Gastrocnemius medialis (tissue), 4 donors: ENCODE measurements around the gene SCN9A.

Experiments
- POLR2A ChIP-seq, 2 donors: fragments of 450-650 bp; IDR thresholded peaks; one replicate each; pipeline ENCODE4 v1.6.1; 2017; ENCODE audit warnings: antibody characterized with exemption in 2 of 2, mild to moderate bottlenecking in 2 of 2, moderate library complexity in 2 of 2
- TF ChIP-seq, protein P1 (sequence below), 5 experiments: fragments of 450-650 bp in 3 of 5; fragments of 200-600 bp in 2 of 5; sonication (generic) in 2 of 5; IDR thresholded peaks in 4 of 5; conservative IDR thresholded peaks in 1 of 5; 1 replicate in 4 of 5; 2 replicates in 1 of 5; pipeline ENCODE4 v1.5.1; 2016 to 2019; ENCODE audit warnings: antibody characterized with exemption in 5 of 5, mild to moderate bottlenecking in 3 of 5, moderate library complexity in 3 of 5

DNA sequence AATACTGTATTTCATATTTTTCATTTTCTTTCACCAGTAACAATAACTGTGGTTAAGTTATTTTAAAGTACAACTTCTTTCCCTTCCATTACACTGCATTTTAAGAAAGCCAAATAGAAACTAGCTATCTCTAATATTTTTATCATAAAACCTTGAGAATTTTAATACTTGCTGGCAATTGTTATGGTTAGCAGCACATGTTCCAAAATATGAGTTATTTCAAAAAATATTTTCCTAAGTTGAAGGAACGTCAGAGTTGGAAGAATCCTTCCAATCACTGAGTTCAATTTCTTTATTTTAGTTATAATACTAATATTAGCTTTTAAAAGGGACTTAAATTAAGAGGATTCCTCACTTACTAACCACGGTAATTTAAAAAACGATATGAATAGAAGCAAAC lies 68.4 kb downstream of the SCN9A start:
- TF ChIP-seq POLR2A (IDR thresholded peaks at IDR 0.05): no peak
- TF ChIP-seq, protein P1, sequence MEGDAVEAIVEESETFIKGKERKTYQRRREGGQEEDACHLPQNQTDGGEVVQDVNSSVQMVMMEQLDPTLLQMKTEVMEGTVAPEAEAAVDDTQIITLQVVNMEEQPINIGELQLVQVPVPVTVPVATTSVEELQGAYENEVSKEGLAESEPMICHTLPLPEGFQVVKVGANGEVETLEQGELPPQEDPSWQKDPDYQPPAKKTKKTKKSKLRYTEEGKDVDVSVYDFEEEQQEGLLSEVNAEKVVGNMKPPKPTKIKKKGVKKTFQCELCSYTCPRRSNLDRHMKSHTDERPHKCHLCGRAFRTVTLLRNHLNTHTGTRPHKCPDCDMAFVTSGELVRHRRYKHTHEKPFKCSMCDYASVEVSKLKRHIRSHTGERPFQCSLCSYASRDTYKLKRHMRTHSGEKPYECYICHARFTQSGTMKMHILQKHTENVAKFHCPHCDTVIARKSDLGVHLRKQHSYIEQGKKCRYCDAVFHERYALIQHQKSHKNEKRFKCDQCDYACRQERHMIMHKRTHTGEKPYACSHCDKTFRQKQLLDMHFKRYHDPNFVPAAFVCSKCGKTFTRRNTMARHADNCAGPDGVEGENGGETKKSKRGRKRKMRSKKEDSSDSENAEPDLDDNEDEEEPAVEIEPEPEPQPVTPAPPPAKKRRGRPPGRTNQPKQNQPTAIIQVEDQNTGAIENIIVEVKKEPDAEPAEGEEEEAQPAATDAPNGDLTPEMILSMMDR (IDR thresholded peaks at IDR 0.05 in 4 of 5, conservative IDR thresholded peaks at IDR 0.05 in 1 of 5): no peak
